HepG2 (cell line): ENCODE data around the gene HS3ST5. TPM values are rescaled to one million over a fixed set of nuclear protein-coding genes. Genes with fewer than 3 reads are reported as not detected.
A peak's percentile ranks its signal among the peaks of the same experiment; 100 is the strongest.

Experiments used
- ATF2 ChIP-seq: sonication (generic); formaldehyde crosslinking; IDR thresholded peaks from 2 replicates; pipeline ENCODE4 v1.4.0; 2020; ENCODE audit warnings: missing genetic modification reagents
- ATF7-NPFF ChIP-seq: sonication (generic); formaldehyde crosslinking; IDR thresholded peaks from 2 replicates; pipeline ENCODE4 v1.8.1; 2023; ENCODE audit warnings: mild to moderate bottlenecking, low read depth, missing genetic modification reagents, moderate library complexity
- CSRNP1 ChIP-seq: sonication (generic); formaldehyde crosslinking; IDR thresholded peaks from 2 replicates; pipeline ENCODE4 v1.8.1; 2023; ENCODE audit warnings: mild to moderate bottlenecking, missing genetic modification reagents
- FOXP4 ChIP-seq: sonication (generic); formaldehyde crosslinking; IDR thresholded peaks from 2 replicates; pipeline ENCODE4 v1.4.0; 2020; ENCODE audit warnings: missing genetic modification reagents
- MIXL1 ChIP-seq: IDR thresholded peaks from 2 replicates; pipeline ENCODE4 v1.6.1; 2016
- MYNN ChIP-seq: sonication (generic); formaldehyde crosslinking; IDR thresholded peaks from 2 replicates; pipeline ENCODE4 v1.4.0; 2020; ENCODE audit warnings: mild to moderate bottlenecking, low read depth, missing genetic modification reagents
- NAIF1 ChIP-seq: sonication (generic); formaldehyde crosslinking; IDR thresholded peaks from 2 replicates; pipeline ENCODE4 v1.5.0; 2020; ENCODE audit warnings: mild to moderate bottlenecking, missing genetic modification reagents, borderline replicate concordance
- NR2F1 ChIP-seq, 2 experiments: fragments of 450-650 bp in 1 of 2; formaldehyde crosslinking in 1 of 2; IDR thresholded peaks; 2 replicates each; pipeline versions ENCODE4 v1.5.0 to v1.6.1; 2016 to 2020; ENCODE audit warnings: mild to moderate bottlenecking in 1 of 2, missing compliant biosample characterization in 1 of 2, missing genetic modification reagents in 1 of 2, moderate library complexity in 1 of 2
- THAP7 ChIP-seq: sonication (generic); formaldehyde crosslinking; IDR thresholded peaks from 2 replicates; pipeline ENCODE4 v1.8.1; 2023; ENCODE audit warnings: mild to moderate bottlenecking, missing genetic modification reagents
- ZFP36L1 ChIP-seq: sonication (generic); formaldehyde crosslinking; IDR thresholded peaks from 2 replicates; pipeline ENCODE4 v1.8.0; 2022; ENCODE audit warnings: mild to moderate bottlenecking, missing genetic modification reagents, moderate library complexity
- ZNF646 ChIP-seq: sonication (generic); formaldehyde crosslinking; IDR thresholded peaks from 2 replicates; pipeline ENCODE4 v1.9.0; 2021; ENCODE audit warnings: mild to moderate bottlenecking, missing genetic modification reagents
- ZNF788 ChIP-seq: sonication (generic); formaldehyde crosslinking; IDR thresholded peaks from 2 replicates; pipeline ENCODE4 v1.5.0; 2020; ENCODE audit warnings: mild to moderate bottlenecking, missing genetic modification reagents, borderline replicate concordance
- polyA plus RNA-seq, 8 experiments: library from polyadenylated mRNA; depleted of rRNA in 3 of 8; stranded (reverse) in 7 of 8; unstranded in 1 of 8; fragments of >200 nt; fragmentation: Illumina TruSeq in 4 of 8; extraction: Trizol in 4 of 8; gene quantifications; 2 replicates each; pipeline versions ENCODE4 v1.2.1 to v1.2.3, GENCODE V29; 2011 to 2016; ENCODE audit warnings: low read depth in 4 of 8, missing spikeins in 1 of 8, mixed read lengths in 1 of 8; ENCODE audit not compliant: insufficient read depth in 1 of 8
- total RNA-seq, 5 experiments: library from RNA; depleted of rRNA; stranded (reverse); fragments of >200 nt; fragmentation: Illumina TruSeq; extraction: Trizol; gene quantifications; 2 replicates each; pipeline ENCODE4 v1.2.3, GENCODE V29; 2016; ENCODE audit warnings: low read depth in 1 of 5
- TF ChIP-seq, protein P1 (sequence below): fragments of 450-650 bp; IDR thresholded peaks from 2 replicates; pipeline ENCODE4 v1.6.1; 2016
- TF ChIP-seq, protein P2 (sequence below): sonication (generic); formaldehyde crosslinking; IDR thresholded peaks from 2 replicates; pipeline ENCODE4 v1.4.0; 2020; ENCODE audit warnings: missing genetic modification reagents

HS3ST5 gene
- total and polyA plus RNA-seq, 2 of the 13 experiments (the other 11 are each of a cell fraction or from before 2014, with no cell fraction given): 1.1 to 1.6 TPM

DNA sequence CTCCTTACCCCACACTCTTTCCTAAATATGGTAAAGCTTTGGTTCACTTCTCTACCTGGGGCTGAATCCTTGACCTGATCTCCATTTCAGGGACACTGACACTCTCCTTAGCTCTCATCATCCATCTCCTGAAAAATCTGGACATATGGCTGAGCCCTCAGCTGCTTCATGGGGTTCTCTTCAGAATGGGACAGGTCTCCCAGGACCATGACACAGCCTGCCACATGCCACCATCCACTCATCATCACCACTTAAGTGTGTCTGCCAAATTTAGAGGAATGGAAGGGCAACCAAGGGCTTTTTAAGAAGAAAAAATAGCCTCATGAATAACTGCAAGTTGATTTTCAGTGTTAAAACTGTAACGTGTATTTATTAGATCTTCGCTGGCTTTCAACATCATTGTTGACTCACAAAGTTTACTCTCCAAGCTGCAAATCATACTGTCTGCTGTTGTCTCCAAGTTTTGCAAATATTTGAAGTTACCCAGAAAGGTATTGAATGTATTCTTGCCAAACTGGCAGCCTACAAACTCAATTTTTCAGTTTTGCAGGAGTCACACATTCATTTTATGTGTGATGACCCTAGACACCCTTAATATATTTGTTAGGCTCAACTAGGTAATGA, 41.1 kb downstream of the HS3ST5 start (continued):
- TF ChIP-seq ZNF646 (CRISPR knock-in tag) (no peak), MYNN (CRISPR knock-in tag) (no peak), CSRNP1 (CRISPR knock-in tag) (no peak), NR2F1 (CRISPR knock-in tag; IDR thresholded peaks at IDR 0.05) (no peak), THAP7 (no peak), FOXP4 (CRISPR knock-in tag) (peak; percentile 87), ATF2 (CRISPR knock-in tag) (no peak), NAIF1 (CRISPR knock-in tag) (no peak), ATF7-NPFF (CRISPR knock-in tag) (no peak), MIXL1 (CRISPR knock-in tag) (0 out of 2 replicates have a peak, but pooled peaks have one; percentile 33), ZFP36L1 (no peak), ZNF788 (no peak)
- TF ChIP-seq, protein P1, sequence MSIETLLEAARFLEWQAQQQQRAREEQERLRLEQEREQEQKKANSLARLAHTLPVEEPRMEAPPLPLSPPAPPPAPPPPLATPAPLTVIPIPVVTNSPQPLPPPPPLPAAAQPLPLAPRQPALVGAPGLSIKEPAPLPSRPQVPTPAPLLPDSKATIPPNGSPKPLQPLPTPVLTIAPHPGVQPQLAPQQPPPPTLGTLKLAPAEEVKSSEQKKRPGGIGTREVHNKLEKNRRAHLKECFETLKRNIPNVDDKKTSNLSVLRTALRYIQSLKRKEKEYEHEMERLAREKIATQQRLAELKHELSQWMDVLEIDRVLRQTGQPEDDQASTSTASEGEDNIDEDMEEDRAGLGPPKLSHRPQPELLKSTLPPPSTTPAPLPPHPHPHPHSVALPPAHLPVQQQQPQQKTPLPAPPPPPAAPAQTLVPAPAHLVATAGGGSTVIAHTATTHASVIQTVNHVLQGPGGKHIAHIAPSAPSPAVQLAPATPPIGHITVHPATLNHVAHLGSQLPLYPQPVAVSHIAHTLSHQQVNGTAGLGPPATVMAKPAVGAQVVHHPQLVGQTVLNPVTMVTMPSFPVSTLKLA: no peak
- TF ChIP-seq, protein P2, sequence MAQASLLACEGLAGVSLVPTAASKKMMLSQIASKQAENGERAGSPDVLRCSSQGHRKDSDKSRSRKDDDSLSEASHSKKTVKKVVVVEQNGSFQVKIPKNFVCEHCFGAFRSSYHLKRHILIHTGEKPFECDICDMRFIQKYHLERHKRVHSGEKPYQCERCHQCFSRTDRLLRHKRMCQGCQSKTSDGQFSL: no peak
